HL-60 (cell line): ENCODE results near the gene GFI1B.

Experiments used
- CTCF ChIP-seq: IDR thresholded peaks from one replicate; pipeline ENCODE4 v1.5.1; 2011; ENCODE audit warnings: low read length, control low read depth, inconsistent platforms; ENCODE audit not compliant: insufficient read depth
- POLR2AphosphoS5 ChIP-seq: IDR thresholded peaks from 2 replicates; pipeline ENCODE4 v1.6.1; 2012; ENCODE audit warnings: low read depth
- REST ChIP-seq: IDR thresholded peaks from 2 replicates; pipeline ENCODE4 v1.6.1; 2012; ENCODE audit warnings: low read depth; ENCODE audit not compliant: insufficient replicate concordance

GRCh38 chr9:133032171-133032570 is 53.7 kb downstream of the GFI1B start:
- TF ChIP-seq POLR2AphosphoS5 (peak; percentile 50), CTCF (no peak), REST (peak; percentile 42)
